Measurements from ENCODE around the gene TYRO3.

GRCh38 chr15:41630616-41631217 is 71.7 kb downstream of the TYRO3 start:
- no peak for TF ChIP-seq CTCF (IDR thresholded peaks at IDR 0.05; ENCODE audit: insufficient read depth, low read depth, low read length)
- TF ChIP-seq EZH2 (IDR thresholded peaks at IDR 0.05; ENCODE audit: insufficient read depth, low read length) = no peak
